Peyer's patch (tissue), 4 donors: ENCODE results near the gene PARP1.

Experiments used
- CTCF ChIP-seq, 6 experiments: fragments of 450-650 bp in 4 of 6; fragments of 200-600 bp in 2 of 6; sonication (generic) in 1 of 6; IDR thresholded peaks; one replicate each; pipeline ENCODE4 v1.5.1; 2017 to 2019; ENCODE audit warnings: antibody characterized with exemption in 6 of 6, mild to moderate bottlenecking in 3 of 6, moderate library complexity in 1 of 6
- POLR2A ChIP-seq, 2 donors: fragments of 450-650 bp; IDR thresholded peaks; one replicate each; pipeline ENCODE4 v1.5.1; 2017; ENCODE audit warnings: antibody characterized with exemption in 2 of 2, mild to moderate bottlenecking in 2 of 2, moderate library complexity in 2 of 2

- TF ChIP-seq POLR2A (IDR thresholded peaks at IDR 0.05) (no peak), CTCF (IDR thresholded peaks at IDR 0.05) (no peak)
Measured at GRCh38 chr1:226355016-226355415, 52.9 kb downstream of the PARP1 start.
